NCI-H2171 (cell line): ENCODE data around the gene CA11.

Experiments
- DNase-seq: peaks from one replicate; lab custom pipeline; 2025; lab: John Stamatoyannopoulos, UW

CA11 gene

GRCh38 chr19:48613024-48613851, 32.7 kb downstream of the CA11 start:
- DNase-seq: no peak

- no peak for DNase-seq
Measured at GRCh38 chr19:48611872-48612271, 34.1 kb downstream of the CA11 start.

- no peak for DNase-seq
Measured at GRCh38 chr19:48609571-48610108, 36.3 kb downstream of the CA11 start.

GRCh38 chr19:48608798-48609263, 37.2 kb downstream of the CA11 start:
- peak; percentile 68 for DNase-seq

GRCh38 chr19:48607359-48607755, 38.6 kb downstream of the CA11 start:
- DNase-seq: no peak

GRCh38 chr19:48606463-48607358, 39.3 kb downstream of the CA11 start, which contains the start of gene SPACA4:
Gene SPACA4, plus strand, starts transcription at chr19:48606742. Its CDS starts 237 bp downstream, at chr19:48606979.
- no peak for DNase-seq

- DNase-seq: no peak
Measured at GRCh38 chr19:48603850-48604249, 42.1 kb downstream of the CA11 start.

- no peak for DNase-seq
Measured at GRCh38 chr19:48603449-48603848, 42.5 kb downstream of the CA11 start.

GRCh38 chr19:48603001-48603400, 43.0 kb downstream of the CA11 start:
- DNase-seq: no peak

- no peak for DNase-seq
Measured at GRCh38 chr19:48600679-48601417, 45.1 kb downstream of the CA11 start.

- no peak for DNase-seq
Measured at GRCh38 chr19:48598996-48599700, 46.8 kb downstream of the CA11 start.

GRCh38 chr19:48596679-48597465, 49.1 kb downstream of the CA11 start:
- DNase-seq: no peak

- no peak for DNase-seq
Measured at GRCh38 chr19:48596237-48596636, 49.8 kb downstream of the CA11 start.

GRCh38 chr19:48595833-48596232, 50.2 kb downstream of the CA11 start:
- DNase-seq: no peak

- DNase-seq: no peak
Measured at GRCh38 chr19:48595171-48595570, 50.8 kb downstream of the CA11 start.

GRCh38 chr19:48591021-48591420, 55.0 kb downstream of the CA11 start:
- DNase-seq: no peak

GRCh38 chr19:48588670-48589401, 57.2 kb downstream of the CA11 start:
- peak; percentile 79 for DNase-seq
